Measurements from ENCODE around the gene CCDC85B. TPM values are rescaled to one million over a fixed set of nuclear protein-coding genes. Genes with fewer than 3 reads are reported as not detected.
A peak's percentile ranks its signal among the peaks of the same experiment; 100 is the strongest.

The CCDC85B gene
- total and polyA plus RNA-seq, 2 of the 13 experiments (the other 11 are each of a cell fraction or from before 2014, with no cell fraction given), result 8.2 to 19.5 TPM

DNA sequence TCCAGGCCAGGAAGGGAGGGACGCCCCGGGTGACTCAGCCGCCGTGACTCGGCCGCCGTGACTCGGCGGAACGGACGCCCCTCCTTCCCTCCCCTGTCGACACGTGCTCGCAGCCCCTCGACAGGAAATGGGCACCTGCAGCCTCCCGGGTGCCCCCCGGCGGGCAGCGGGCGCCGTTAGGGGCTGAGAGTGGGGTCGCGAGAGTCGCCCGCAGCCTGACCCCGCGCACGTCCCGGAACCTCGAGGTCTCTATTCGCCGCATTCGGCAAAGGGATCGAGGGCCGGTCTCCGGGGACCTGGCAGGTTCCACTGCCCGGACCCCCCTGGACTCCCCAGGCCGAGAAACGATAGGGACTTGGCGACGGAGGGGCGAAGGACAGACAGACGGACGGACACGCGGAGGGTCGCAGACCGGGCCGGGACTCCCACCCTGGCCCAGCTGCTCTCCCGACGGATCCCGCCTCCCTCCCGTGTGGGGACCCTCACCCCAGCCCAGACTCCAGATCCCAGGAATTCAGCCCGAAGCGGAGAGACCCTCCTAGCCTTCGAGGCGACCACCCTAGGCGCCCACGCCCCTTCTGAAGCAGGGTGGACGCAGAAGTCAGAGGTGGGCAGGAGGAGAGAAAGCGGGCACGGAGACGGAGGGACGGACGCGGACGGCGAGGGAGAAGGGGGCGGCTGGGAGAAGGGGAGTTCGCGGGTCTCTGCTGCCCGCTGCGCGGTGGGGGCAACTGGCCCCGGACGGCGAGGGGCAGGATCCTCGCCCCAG is 9.1 kb downstream of the CCDC85B start (continued):
- TF ChIP-seq SOX13 (IDR thresholded peaks at IDR 0.05) (no peak), SOX13 (CRISPR knock-in tag; conservative IDR thresholded peaks at IDR 0.05 in 1 of 2, IDR thresholded peaks at IDR 0.05 in 1 of 2) (peak in 1 of 2 experiments; percentile 21; a peak in 1 of 4 replicates), KDM1A (CRISPR knock-in tag; IDR thresholded peaks at IDR 0.05) (no peak), NR2F1 (CRISPR knock-in tag; IDR thresholded peaks at IDR 0.05) (no peak), AGO2 (optimal IDR thresholded peaks at IDR 0.05; ENCODE audit: low read depth, low read length) (peak; percentile 81), RBFOX2 (IDR thresholded peaks at IDR 0.05; ENCODE audit: low read depth, low read length) (peak; percentile 78), ZFP36L1 (CRISPR knock-in tag; IDR thresholded peaks at IDR 0.05) (peak; percentile 80; the same call in 1 of the 2 replicates), ZNF563 (CRISPR knock-in tag; IDR thresholded peaks at IDR 0.05) (peak; percentile 75; the same call in 1 of the 2 replicates), ZNF44 (CRISPR knock-in tag; IDR thresholded peaks at IDR 0.05) (0 out of 2 replicates have a peak, but pooled peaks have one; percentile 67), ZNF225 (CRISPR knock-in tag; IDR thresholded peaks at IDR 0.05) (no peak), ZNF598 (CRISPR knock-in tag; IDR thresholded peaks at IDR 0.05; ENCODE audit: borderline replicate concordance) (no peak; the same call in 1 of the 2 replicates), MEIS1 (CRISPR knock-in tag; IDR thresholded peaks at IDR 0.05; ENCODE audit: borderline replicate concordance) (no peak), MEF2D (CRISPR knock-in tag; IDR thresholded peaks at IDR 0.05) (peak; percentile 70)
- TF ChIP-seq, protein P1, sequence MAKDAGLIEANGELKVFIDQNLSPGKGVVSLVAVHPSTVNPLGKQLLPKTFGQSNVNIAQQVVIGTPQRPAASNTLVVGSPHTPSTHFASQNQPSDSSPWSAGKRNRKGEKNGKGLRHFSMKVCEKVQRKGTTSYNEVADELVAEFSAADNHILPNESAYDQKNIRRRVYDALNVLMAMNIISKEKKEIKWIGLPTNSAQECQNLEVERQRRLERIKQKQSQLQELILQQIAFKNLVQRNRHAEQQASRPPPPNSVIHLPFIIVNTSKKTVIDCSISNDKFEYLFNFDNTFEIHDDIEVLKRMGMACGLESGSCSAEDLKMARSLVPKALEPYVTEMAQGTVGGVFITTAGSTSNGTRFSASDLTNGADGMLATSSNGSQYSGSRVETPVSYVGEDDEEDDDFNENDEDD (CRISPR knock-in tag; IDR thresholded peaks at IDR 0.05; ENCODE audit: borderline replicate concordance), result peak; percentile 85; the same call in 1 of the 2 replicates
- TF ChIP-seq, protein P2, sequence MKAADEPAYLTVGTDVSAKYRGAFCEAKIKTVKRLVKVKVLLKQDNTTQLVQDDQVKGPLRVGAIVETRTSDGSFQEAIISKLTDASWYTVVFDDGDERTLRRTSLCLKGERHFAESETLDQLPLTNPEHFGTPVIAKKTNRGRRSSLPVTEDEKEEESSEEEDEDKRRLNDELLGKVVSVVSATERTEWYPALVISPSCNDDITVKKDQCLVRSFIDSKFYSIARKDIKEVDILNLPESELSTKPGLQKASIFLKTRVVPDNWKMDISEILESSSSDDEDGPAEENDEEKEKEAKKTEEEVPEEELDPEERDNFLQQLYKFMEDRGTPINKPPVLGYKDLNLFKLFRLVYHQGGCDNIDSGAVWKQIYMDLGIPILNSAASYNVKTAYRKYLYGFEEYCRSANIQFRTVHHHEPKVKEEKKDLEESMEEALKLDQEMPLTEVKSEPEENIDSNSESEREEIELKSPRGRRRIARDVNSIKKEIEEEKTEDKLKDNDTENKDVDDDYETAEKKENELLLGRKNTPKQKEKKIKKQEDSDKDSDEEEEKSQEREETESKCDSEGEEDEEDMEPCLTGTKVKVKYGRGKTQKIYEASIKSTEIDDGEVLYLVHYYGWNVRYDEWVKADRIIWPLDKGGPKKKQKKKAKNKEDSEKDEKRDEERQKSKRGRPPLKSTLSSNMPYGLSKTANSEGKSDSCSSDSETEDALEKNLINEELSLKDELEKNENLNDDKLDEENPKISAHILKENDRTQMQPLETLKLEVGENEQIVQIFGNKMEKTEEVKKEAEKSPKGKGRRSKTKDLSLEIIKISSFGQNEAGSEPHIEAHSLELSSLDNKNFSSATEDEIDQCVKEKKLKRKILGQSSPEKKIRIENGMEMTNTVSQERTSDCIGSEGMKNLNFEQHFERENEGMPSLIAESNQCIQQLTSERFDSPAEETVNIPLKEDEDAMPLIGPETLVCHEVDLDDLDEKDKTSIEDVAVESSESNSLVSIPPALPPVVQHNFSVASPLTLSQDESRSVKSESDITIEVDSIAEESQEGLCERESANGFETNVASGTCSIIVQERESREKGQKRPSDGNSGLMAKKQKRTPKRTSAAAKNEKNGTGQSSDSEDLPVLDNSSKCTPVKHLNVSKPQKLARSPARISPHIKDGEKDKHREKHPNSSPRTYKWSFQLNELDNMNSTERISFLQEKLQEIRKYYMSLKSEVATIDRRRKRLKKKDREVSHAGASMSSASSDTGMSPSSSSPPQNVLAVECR (CRISPR knock-in tag; IDR thresholded peaks at IDR 0.05; ENCODE audit: borderline replicate concordance), result peak; percentile 73; the same call in 1 of the 2 replicates
- TF ChIP-seq, protein P3, sequence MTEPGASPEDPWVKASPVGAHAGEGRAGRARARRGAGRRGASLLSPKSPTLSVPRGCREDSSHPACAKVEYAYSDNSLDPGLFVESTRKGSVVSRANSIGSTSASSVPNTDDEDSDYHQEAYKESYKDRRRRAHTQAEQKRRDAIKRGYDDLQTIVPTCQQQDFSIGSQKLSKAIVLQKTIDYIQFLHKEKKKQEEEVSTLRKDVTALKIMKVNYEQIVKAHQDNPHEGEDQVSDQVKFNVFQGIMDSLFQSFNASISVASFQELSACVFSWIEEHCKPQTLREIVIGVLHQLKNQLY (CRISPR knock-in tag; IDR thresholded peaks at IDR 0.05), result no peak
- TF ChIP-seq, protein P4, sequence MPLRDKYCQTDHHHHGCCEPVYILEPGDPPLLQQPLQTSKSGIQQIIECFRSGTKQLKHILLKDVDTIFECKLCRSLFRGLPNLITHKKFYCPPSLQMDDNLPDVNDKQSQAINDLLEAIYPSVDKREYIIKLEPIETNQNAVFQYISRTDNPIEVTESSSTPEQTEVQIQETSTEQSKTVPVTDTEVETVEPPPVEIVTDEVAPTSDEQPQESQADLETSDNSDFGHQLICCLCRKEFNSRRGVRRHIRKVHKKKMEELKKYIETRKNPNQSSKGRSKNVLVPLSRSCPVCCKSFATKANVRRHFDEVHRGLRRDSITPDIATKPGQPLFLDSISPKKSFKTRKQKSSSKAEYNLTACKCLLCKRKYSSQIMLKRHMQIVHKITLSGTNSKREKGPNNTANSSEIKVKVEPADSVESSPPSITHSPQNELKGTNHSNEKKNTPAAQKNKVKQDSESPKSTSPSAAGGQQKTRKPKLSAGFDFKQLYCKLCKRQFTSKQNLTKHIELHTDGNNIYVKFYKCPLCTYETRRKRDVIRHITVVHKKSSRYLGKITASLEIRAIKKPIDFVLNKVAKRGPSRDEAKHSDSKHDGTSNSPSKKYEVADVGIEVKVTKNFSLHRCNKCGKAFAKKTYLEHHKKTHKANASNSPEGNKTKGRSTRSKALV (CRISPR knock-in tag; IDR thresholded peaks at IDR 0.05), result 0 out of 2 replicates have a peak, but pooled peaks have one; percentile 5
- TF ChIP-seq, protein P5, sequence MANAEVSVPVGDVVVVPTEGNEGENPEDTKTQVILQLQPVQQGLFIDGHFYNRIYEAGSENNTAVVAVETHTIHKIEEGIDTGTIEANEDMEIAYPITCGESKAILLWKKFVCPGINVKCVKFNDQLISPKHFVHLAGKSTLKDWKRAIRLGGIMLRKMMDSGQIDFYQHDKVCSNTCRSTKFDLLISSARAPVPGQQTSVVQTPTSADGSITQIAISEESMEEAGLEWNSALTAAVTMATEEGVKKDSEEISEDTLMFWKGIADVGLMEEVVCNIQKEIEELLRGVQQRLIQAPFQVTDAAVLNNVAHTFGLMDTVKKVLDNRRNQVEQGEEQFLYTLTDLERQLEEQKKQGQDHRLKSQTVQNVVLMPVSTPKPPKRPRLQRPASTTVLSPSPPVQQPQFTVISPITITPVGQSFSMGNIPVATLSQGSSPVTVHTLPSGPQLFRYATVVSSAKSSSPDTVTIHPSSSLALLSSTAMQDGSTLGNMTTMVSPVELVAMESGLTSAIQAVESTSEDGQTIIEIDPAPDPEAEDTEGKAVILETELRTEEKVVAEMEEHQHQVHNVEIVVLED (CRISPR knock-in tag; IDR thresholded peaks at IDR 0.05; ENCODE audit: borderline replicate concordance), result peak; percentile 60; the same call in 1 of the 2 replicates

Data from HepG2 (cell line).